ENCODE results near the gene ARHGEF4. TPM values are rescaled to one million over a fixed set of nuclear protein-coding genes. Genes with fewer than 3 reads are reported as not detected.

Gene ARHGEF4
- total RNA-seq, 2 donors from 2014 or later = 50.3 to 54.7 TPM

DNA sequence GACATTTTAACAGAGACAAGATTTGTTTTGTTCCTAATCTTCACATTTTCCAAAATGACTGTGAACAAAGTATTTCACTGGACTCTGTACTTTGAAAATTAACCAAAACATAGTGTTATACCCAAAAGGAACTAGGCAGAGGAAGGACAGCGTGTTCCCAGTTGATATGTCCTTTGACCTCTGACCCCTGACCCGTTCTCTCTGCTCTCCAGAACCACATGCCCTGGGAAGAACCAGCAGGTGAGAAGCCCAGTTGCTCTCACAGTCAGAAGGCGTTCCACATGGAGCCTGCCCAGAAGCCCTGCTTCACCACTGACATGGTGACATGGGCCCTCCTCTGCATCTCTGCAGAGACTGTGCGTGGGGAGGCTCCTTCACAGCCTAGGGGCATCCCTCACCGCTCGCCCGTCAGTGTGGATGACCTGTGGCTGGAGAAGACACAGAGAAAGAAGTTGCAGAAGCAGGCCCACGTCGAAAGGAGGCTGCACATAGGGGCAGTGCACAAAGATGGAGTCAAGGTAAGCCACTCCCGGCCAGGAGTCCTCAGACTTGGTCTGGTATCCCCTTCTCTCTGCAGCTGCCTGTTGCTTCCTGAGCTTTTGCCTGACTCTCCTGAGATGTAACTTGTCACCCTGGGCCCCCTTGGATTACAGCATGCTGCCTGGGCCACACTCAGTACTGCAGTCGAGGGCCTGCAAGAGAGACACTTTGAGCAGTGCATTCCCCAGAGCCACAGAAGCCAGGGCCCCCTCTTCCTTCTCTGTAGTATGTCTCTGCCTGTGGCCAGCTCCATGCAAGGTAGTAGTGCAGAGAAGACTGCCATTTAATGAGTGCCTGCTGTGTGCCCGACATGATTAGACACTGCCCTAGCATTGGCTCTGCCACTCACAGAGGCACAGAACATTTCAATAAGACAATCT is 94.3 kb downstream of the ARHGEF4 start:
- Mint-ChIP-seq H3K27me3 (ENCODE audit: insufficient read depth) (no peaks in the 10 kb centered on the region), H3K4me3 (no peak overlapping the region), H3K9me3 (peaks cover 30% of the 10 kb centered on the region), H3K36me3 (ENCODE audit: low read depth) (peaks cover 46% of the 10 kb centered on the region), H3K27ac (no peak overlapping the region), H3K4me1 (no peaks in the 10 kb centered on the region)
- Histone ChIP-seq H3K4me3 (ENCODE audit: low read length) (no peak overlapping the region), H3K9ac (ENCODE audit: extremely low read depth, low read length, poor library complexity, severe bottlenecking) (no peak overlapping the region), H3K36me3 (ENCODE audit: control insufficient read depth, insufficient read depth, low read length) (peaks cover 3% of the 10 kb centered on the region), H3K4me1 (ENCODE audit: control insufficient read depth, insufficient read depth, low read length) (no peaks in the 10 kb centered on the region), H3K9me3 (ENCODE audit: control insufficient read depth, low read length) (peaks cover 34% of the 10 kb centered on the region), H3K27me3 (ENCODE audit: control insufficient read depth, insufficient read depth, low read length, poor library complexity, severe bottlenecking) (no peaks in the 10 kb centered on the region), H3K27ac (ENCODE audit: low read depth, low read length) (no peak overlapping the region)
- no peak for DNase-seq
- TF ChIP-seq, protein P1, sequence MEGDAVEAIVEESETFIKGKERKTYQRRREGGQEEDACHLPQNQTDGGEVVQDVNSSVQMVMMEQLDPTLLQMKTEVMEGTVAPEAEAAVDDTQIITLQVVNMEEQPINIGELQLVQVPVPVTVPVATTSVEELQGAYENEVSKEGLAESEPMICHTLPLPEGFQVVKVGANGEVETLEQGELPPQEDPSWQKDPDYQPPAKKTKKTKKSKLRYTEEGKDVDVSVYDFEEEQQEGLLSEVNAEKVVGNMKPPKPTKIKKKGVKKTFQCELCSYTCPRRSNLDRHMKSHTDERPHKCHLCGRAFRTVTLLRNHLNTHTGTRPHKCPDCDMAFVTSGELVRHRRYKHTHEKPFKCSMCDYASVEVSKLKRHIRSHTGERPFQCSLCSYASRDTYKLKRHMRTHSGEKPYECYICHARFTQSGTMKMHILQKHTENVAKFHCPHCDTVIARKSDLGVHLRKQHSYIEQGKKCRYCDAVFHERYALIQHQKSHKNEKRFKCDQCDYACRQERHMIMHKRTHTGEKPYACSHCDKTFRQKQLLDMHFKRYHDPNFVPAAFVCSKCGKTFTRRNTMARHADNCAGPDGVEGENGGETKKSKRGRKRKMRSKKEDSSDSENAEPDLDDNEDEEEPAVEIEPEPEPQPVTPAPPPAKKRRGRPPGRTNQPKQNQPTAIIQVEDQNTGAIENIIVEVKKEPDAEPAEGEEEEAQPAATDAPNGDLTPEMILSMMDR (conservative IDR thresholded peaks at IDR 0.05) = no peak
- 92 to 98% methylated on average over 5 to 12 of the region's 12 CpGs for WGBS, 2 experiments (ENCODE audit: insufficient coverage in 1 of 2, insufficient read length in 1 of 2)

DNA sequence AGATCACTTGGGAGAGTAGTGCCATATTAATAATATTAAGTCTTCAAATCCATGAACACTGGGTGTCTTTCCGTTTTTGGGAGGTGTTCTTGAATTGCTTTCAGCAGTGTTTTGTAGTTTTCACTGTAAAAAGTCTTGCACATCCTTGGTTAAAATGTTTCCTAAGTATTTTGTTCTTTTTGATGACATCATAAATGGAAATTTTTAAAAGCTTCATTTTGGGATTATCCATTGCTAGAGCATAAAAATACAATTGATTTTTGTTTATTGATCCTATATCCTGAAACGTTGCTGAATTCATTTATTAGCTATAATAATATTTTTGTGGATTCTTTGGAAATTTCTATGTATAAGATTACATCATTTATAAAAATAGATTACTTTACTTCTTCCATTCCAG is 96.8 kb downstream of the ARHGEF4 start:
- peaks cover 45% of the 10 kb centered on the region for H3K36me3 Mint-ChIP-seq (ENCODE audit: low read depth)
- TF ChIP-seq, protein P1 (conservative IDR thresholded peaks at IDR 0.05) = no peak
- WGBS, 2 experiments (ENCODE audit: insufficient coverage in 1 of 2, insufficient read length in 1 of 2) = 90% methylated on average over 1 of the region's 2 CpGs; no CpG with 5 or more reads in 1 of the 2 experiments

DNA sequence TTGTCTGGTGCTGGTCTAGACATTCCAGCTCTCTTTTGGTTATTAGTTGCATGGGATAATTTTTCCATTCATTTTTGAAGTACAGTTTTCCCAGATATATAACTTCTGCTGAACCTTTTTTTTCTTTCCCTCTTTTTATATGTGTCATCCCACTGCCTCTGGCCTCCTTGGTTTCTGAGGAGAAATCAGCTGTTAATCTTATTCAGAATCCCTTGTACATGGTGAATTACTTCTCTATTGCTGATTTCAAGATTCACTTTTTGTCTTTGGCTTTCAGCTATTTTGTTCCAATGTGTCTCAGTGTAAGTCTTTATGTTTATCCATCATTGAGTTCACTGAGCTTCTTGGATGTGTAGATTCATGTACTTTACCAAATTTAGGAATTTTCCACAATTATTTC is 99.7 kb downstream of the ARHGEF4 start:
- H3K27me3 Mint-ChIP-seq (ENCODE audit: insufficient read depth) = no peaks in the 10 kb centered on the region
- H3K4me1 Mint-ChIP-seq = no peaks in the 10 kb centered on the region
- peaks cover 14% of the 10 kb centered on the region for H3K36me3 ChIP-seq (ENCODE audit: control insufficient read depth, insufficient read depth, low read length)
- H3K4me3 Mint-ChIP-seq = no peak overlapping the region
- no peak overlapping the region for H3K4me3 ChIP-seq (ENCODE audit: low read length)
- no peak overlapping the region for H3K27ac ChIP-seq (ENCODE audit: low read depth, low read length)
- no peaks in the 10 kb centered on the region for H3K4me1 ChIP-seq (ENCODE audit: control insufficient read depth, insufficient read depth, low read length)
- H3K9me3 ChIP-seq (ENCODE audit: control insufficient read depth, low read length) = peaks cover 52% of the 10 kb centered on the region
- peaks cover 42% of the 10 kb centered on the region for H3K36me3 Mint-ChIP-seq (ENCODE audit: low read depth)
- TF ChIP-seq, protein P1 (conservative IDR thresholded peaks at IDR 0.05) = no peak
- no peak overlapping the region for H3K9ac ChIP-seq (ENCODE audit: extremely low read depth, low read length, poor library complexity, severe bottlenecking)
- peaks cover 53% of the 10 kb centered on the region for H3K9me3 Mint-ChIP-seq
- H3K27me3 ChIP-seq (ENCODE audit: control insufficient read depth, insufficient read depth, low read length, poor library complexity, severe bottlenecking) = no peaks in the 10 kb centered on the region
- DNase-seq = no peak
- H3K27ac Mint-ChIP-seq = no peak overlapping the region

More for the DNA sequence above, 96.8 kb downstream of the ARHGEF4 start:
- no peaks in the 10 kb centered on the region for H3K27me3 ChIP-seq (ENCODE audit: control insufficient read depth, insufficient read depth, low read length, poor library complexity, severe bottlenecking)
- Mint-ChIP-seq H3K9me3 (peaks cover 34% of the 10 kb centered on the region), H3K27me3 (ENCODE audit: insufficient read depth) (no peaks in the 10 kb centered on the region), H3K4me3 (no peak overlapping the region), H3K4me1 (no peaks in the 10 kb centered on the region), H3K27ac (no peak overlapping the region)
- H3K4me3 ChIP-seq (ENCODE audit: low read length) = no peak overlapping the region
- peaks cover 26% of the 10 kb centered on the region for H3K9me3 ChIP-seq (ENCODE audit: control insufficient read depth, low read length)
- H3K36me3 ChIP-seq (ENCODE audit: control insufficient read depth, insufficient read depth, low read length) = peaks cover 3% of the 10 kb centered on the region
- no peak overlapping the region for H3K9ac ChIP-seq (ENCODE audit: extremely low read depth, low read length, poor library complexity, severe bottlenecking)
- DNase-seq = no peak
- no peaks in the 10 kb centered on the region for H3K4me1 ChIP-seq (ENCODE audit: control insufficient read depth, insufficient read depth, low read length)
- no peak overlapping the region for H3K27ac ChIP-seq (ENCODE audit: low read depth, low read length)
